Right lobe of liver (tissue), 6 donors: ENCODE measurements around the gene GDPD5. TPM values are rescaled to one million over a fixed set of nuclear protein-coding genes. Genes with fewer than 3 reads are reported as not detected.

ENCODE experiments used
- ATAC-seq, 4 donors: fragments of 200-7000 bp; cut with Tn5 transposase; one replicate each; pipeline ENCODE4 v1.9.1; 2020; ENCODE audit warnings: mild to moderate bottlenecking in 4 of 4, moderate library complexity in 4 of 4
- DNase-seq, 3 donors: peaks; one replicate each; pipeline ENCODE4 v3.0.0-alpha.2; 2020
- H3K27ac ChIP-seq, 3 donors: fragments of 200-600 bp; one replicate each; pipeline ENCODE4 v1.8.0; 2022
- H3K27me3 ChIP-seq, 2 donors: fragments of 200-600 bp; one replicate each; pipeline ENCODE4 v1.8.0; 2022
- H3K36me3 ChIP-seq, 4 donors: fragments of 200-600 bp; sonication (generic) in 1 of 4; one replicate each; pipeline versions ENCODE4 v1.5.1 to v1.8.0; 2017 to 2022; ENCODE audit warnings: control low read depth in 1 of 4
- H3K4me1 ChIP-seq, 4 donors: fragments of 200-600 bp; sonication (generic) in 1 of 4; one replicate each; pipeline versions ENCODE4 v1.5.1 to v1.8.0; 2017 to 2022; ENCODE audit warnings: control low read depth in 1 of 4
- H3K4me3 ChIP-seq, 3 donors: fragments of 200-600 bp; one replicate each; pipeline ENCODE4 v1.8.0; 2022
- H3K9me3 ChIP-seq, 4 donors: fragments of 200-600 bp; sonication (generic) in 1 of 4; one replicate each; pipeline versions ENCODE4 v1.5.1 to v1.8.0; 2017 to 2022; ENCODE audit warnings: control low read depth in 1 of 4
- CTCF ChIP-seq, 4 donors: fragments of 200-600 bp in 3 of 4; fragments of 450-650 bp in 1 of 4; IDR thresholded peaks; one replicate each; pipeline versions ENCODE4 v1.5.1 to v1.8.0; 2016 to 2022; ENCODE audit warnings: antibody characterized with exemption in 4 of 4, mild to moderate bottlenecking in 2 of 4
- POLR2A ChIP-seq: fragments of 450-650 bp; IDR thresholded peaks from one replicate; pipeline ENCODE4 v1.6.1; 2017; ENCODE audit warnings: antibody characterized with exemption, mild to moderate bottlenecking
- WGBS: methylation state at CpG from one replicate; pipeline ENCODE4 v1.1.6; 2018; ENCODE audit warnings: low coverage, low lambda C conversion rate; ENCODE audit not compliant: insufficient coverage; ENCODE audit errors: missing lambda C conversion rate; 5-methylcytosine and 5-hydroxymethylcytosine counted together
- intact Hi-C, 2 donors: fragments of 100-400 bp; cut with DNase I; formaldehyde crosslinking; loops; one replicate each; pipeline versions ENCODE4 v1.11.2 to v1.14.1; 2022
- total RNA-seq, 6 experiments: library from RNA; depleted of rRNA in 2 of 6; stranded (reverse); fragments of >200 nt in 2 of 6; fragmentation: NEBNext Ultra II Directional in 3 of 6; extraction: Animal tissue kit (Norgen Biotek cat#: 25700) in 3 of 6; gene quantifications; one replicate each; pipeline versions ENCODE4 v1.1.0 to v1.2.4, GENCODE V29; 2016 to 2023
- donor health status: DM: no; HTN: yes; CAD: no.
- donor health status: DM: no; HTN: no; CAD: no.
- donor health status: DM: no; HTN: no; CAD: no.
- donor health status: DM: no; HTN: yes; CAD: no.
- donor health status: DM: no; HTN: yes; CAD: no.

The GDPD5 gene
- total RNA-seq, 6 experiments from 2014 or later = 2.0 to 10.7 (median 4.1) TPM

GRCh38 chr11:75490221-75491181 is 35.2 kb downstream of the GDPD5 start:
- H3K4me3 ChIP-seq = no peak overlapping the region
- no peak for TF ChIP-seq CTCF (IDR thresholded peaks at IDR 0.05)
- no peak for TF ChIP-seq POLR2A
- ATAC-seq (no peak), DNase-seq (no peak)
- H3K27ac ChIP-seq = no peak overlapping the region
- intact Hi-C loops = no loop called here
- 47% methylated on average over 3 of the region's 13 CpGs for WGBS
- no peaks in the 10 kb centered on the region for H3K4me1 ChIP-seq
- no peaks in the 10 kb centered on the region for H3K36me3 ChIP-seq
- H3K27me3 ChIP-seq = no peaks in the 10 kb centered on the region
- no peaks in the 10 kb centered on the region for H3K9me3 ChIP-seq

GRCh38 chr11:75487365-75487764 is 38.4 kb downstream of the GDPD5 start:
- Histone ChIP-seq H3K9me3 (no peaks in the 10 kb centered on the region), H3K27ac (no peak overlapping the region), H3K4me3 (no peak overlapping the region), H3K27me3 (no peaks in the 10 kb centered on the region), H3K4me1 (peaks cover 0 to 7% (median 3%) of the 10 kb centered on the region in 4 donors), H3K36me3 (no peaks in the 10 kb centered on the region)
- no peak for ATAC-seq
- intact Hi-C loops = no loop called here
- no peak for DNase-seq
- TF ChIP-seq CTCF (IDR thresholded peaks at IDR 0.05) = no peak
- TF ChIP-seq POLR2A = no peak
- WGBS = 80% methylated on average over 1 of the region's 4 CpGs

GRCh38 chr11:75485742-75486141 is 40.0 kb downstream of the GDPD5 start:
- no peaks in the 10 kb centered on the region for H3K36me3 ChIP-seq
- H3K27me3 ChIP-seq = no peaks in the 10 kb centered on the region
- H3K4me3 ChIP-seq = no peak overlapping the region
- H3K9me3 ChIP-seq = no peaks in the 10 kb centered on the region
- DNase-seq (no peak), ATAC-seq (no peak)
- no peak for TF ChIP-seq CTCF (IDR thresholded peaks at IDR 0.05)
- no peak for TF ChIP-seq POLR2A
- peaks cover 0 to 7% (median 3%) of the 10 kb centered on the region in 4 donors for H3K4me1 ChIP-seq
- intact Hi-C loops = no loop called here
- no peak overlapping the region for H3K27ac ChIP-seq
- no CpG with 5 or more reads among the region's 4 CpGs for WGBS

- Histone ChIP-seq H3K36me3 (no peaks in the 10 kb centered on the region), H3K4me1 (peaks cover 0 to 7% (median 3%) of the 10 kb centered on the region in 4 donors), H3K27me3 (no peaks in the 10 kb centered on the region), H3K9me3 (no peaks in the 10 kb centered on the region), H3K4me3 (no peak overlapping the region), H3K27ac (no peak overlapping the region)
- WGBS = 32% methylated on average over 11 of the region's 14 CpGs
- intact Hi-C loops = no loop called here
- ATAC-seq = peak; percentile 90 to 95 (median 94)
- TF ChIP-seq CTCF (IDR thresholded peaks at IDR 0.05) (no peak), POLR2A (no peak)
- peak in 2 of 3 donors; percentile 83 to 93 for DNase-seq
Measured at GRCh38 chr11:75482931-75483469, 42.7 kb downstream of the GDPD5 start.
